COLO668 (cell line): ENCODE results near the gene SLC35F6.
"Not testable (repeated sequence)": the region's sequence is repeated elsewhere in the genome, so short reads cannot be mapped to it uniquely, and the experiment has no call there.

Experiments used
- DNase-seq: peaks from one replicate; lab custom pipeline; 2025; ENCODE audit not compliant: unreplicated experiment; lab: John Stamatoyannopoulos, UW

The SLC35F6 gene

DNA sequence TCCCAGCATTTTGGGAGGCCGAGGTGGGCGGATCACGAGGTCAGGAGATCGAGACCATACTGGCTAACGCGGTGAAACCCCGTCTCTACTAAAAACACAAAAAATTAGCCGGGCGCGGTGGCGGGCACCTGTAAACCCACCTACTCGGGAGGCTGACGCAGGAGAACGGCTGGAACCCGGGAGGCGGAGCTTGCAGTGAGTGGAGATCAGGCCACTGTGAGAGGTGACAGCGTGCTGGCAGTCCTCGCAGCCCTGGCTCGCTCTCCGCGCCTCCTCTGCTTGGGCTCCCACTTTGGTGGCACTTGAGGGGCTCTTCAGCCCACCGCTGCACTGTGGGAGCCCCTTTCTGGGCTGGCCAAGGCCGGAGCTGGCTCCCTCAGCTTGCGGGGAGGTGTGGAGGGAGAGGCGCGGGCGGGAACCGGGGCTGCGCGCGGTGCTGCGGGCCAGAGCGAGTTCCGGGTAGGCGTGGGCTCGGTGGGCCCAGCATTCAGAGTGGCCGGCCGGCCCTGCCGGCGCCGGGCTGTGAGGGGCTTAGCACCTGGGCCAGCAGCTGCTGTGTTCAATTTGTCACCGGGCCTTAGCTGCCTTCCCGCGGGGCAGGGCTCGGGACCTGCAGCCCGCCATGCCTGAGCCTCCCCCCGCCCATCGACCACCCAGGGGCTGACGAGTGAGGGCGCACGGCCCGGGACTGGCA, 50.1 kb downstream of the SLC35F6 start:
- not testable (repeated sequence) for DNase-seq

DNA sequence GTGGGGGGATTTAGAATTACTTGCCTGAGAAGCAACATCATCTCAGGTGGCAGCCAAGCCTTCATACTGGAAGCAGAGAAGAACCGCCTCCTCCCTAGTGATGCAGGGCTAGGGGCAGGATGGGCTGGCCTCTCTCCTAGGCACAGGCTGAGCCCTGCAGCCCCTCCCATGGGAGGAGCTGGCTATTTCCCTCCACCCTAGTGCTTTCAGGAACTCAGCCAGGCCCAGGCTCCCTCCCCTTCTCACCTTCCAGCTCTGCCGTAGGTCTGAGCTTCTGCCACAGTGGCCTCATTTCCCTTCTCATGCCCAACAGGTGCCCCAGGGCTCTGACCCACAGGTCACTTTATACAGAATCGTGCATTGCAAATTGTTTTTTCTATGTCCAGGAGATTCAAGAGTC, 52.8 kb downstream of the SLC35F6 start:
- DNase-seq, result no peak

DNA sequence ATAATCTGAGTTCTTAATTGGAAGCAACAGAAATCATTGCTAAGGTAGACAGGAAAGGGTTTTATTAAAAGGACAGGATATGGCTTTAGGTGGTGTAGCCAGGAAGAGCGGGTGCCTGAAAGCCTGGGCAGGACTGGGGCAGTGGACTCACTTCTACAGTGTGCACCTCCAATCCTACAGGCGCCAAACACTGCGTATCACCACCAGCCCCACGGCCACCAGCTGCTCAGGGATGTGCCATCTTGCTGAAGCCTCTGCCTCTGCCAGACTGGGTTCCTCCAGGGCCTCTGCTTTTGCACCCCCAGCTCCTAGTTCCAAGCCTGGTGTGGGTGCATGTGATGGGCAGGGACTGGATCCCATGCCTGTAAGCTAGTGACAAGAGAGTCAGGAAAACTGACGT, 54.2 kb downstream of the SLC35F6 start:
- DNase-seq, result no peak

DNA sequence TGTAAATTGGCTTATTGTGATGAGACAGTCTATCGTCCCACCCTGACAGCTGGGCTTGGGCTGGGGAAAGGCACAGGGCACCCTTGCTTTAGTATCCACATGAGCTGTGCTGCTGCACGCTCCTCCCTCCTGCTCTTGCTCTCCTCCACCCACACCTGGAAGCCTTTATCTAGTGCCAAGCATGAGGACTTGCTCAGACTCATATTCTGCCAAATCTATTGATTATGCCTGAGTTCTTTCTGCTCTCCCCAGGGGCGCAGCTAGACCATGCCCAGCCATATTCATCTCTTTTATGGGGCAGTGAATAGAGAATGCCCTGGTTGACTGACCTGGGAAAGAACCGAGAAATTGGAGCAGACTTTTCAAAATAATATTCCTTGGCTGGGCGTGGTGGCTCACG, 54.9 kb downstream of the SLC35F6 start:
- DNase-seq, result no peak

DNA sequence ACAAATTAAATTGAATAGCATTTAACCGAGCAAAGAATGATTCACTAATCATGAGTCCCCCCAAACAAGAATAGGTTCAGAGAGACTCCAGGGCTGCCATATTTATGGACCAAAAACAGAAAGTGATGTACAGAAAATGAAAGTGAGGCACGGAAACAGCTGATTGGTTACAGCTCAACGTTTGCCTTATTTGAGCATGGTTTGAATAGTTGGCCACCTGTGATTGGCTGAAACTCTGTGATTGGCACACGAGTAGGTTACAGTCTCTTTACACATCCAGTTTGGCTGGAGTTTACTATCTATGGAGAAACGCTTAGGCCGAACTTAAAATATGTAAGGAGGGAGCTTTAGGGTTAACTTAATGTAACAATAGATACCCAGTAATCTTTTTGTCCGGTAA, 56.8 kb downstream of the SLC35F6 start:
- no peak for DNase-seq

DNA sequence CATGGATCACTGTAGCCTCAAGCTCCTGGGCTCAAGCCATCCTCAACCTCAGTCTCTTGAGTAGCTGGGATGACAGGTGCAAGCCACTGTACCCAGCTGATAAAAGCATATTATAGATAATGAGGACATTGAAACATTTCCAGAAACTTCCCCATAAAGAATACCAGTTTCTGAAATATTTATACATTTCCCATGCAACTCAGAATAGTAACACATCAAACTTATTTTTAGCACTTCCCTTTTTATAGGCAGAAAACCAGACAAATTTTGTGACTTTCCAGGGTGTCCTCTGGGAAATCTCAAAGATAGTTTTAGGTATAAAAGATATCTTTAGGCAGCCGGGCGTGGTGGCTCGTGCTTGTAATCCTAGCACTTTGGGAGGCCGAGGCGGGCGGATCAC, 58.8 kb downstream of the SLC35F6 start:
- no peak for DNase-seq
